CD4-positive, alpha-beta T cell treated with Interleukin-6 for 4 hours (primary cell): ENCODE results near the gene BFSP2.

Source experiments
- DNase-seq: peaks from one replicate; pipeline ENCODE4 v3.0.0-alpha.2; 2020; ENCODE audit warnings: mixed read lengths

Gene BFSP2

DNA sequence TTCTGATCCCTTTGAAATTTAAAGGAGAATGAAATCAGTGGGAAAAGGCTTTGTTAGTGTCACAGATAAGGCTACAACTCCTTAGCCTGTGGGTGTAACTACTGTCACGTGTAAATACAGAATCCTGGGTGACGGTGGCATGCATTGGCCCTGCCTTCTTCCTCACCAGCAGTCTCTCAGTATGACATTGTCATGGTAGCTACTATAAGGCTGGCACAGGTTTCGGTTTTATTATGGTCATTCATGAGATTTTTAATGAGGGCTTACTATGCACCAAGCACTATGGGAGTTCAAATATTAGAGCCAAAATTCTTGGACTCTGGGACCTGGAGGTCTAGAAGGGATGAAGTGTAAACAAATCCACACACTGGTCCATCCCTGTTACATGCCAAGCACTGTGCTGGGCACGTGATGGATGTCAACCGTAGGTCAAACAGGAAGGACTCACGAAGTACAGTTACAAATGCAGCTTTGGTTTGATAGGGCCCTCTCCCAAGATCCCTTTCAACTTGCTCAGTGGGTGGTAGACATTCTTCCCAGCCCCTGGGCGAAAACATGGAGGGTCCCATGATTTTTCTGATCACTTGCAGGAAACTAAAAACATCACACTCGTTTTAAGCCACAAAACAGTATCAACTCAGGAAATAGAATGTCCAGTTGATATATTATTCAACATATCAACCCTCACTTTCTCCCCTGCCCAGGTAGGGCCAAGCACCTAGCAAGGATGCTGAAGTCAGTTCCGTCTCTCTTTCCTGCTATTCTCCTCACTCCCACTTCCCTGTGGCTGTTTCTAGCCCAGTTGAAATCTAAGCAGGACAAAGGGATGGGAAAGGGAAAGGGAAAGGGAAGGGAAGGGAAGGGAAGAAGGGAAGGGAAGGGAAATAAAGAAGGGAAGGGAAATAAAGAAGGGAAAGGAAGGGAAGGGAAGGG is 25.3 kb downstream of the BFSP2 start:
- no peak for DNase-seq

DNA sequence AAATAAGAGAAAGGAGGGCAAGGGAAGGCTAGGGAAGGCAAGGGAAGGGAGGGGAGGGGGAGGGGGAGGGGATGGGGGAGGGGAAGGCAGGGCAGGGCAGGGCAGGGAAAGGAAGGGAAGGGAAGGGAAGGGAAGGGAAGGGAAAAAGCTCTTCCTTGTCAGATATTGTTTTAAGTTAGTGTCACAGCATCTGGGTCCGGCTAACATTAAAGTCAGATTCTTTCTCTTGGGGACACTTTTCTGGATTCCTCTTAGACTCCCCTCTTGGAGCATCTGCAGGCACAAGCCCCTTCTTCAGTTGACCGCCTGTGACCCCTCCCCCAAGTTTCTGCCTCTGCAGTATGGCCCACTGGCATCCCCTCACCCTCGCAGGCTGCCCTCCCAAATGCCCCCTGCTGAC is 26.0 kb downstream of the BFSP2 start:
- no peak for DNase-seq

GRCh38 chr3:133426721-133427120 is 26.9 kb downstream of the BFSP2 start:
- no peak for DNase-seq

GRCh38 chr3:133428552-133428951 is 28.7 kb downstream of the BFSP2 start:
- DNase-seq: no peak

GRCh38 chr3:133429063-133429462 is 29.2 kb downstream of the BFSP2 start:
- DNase-seq: no peak

DNA sequence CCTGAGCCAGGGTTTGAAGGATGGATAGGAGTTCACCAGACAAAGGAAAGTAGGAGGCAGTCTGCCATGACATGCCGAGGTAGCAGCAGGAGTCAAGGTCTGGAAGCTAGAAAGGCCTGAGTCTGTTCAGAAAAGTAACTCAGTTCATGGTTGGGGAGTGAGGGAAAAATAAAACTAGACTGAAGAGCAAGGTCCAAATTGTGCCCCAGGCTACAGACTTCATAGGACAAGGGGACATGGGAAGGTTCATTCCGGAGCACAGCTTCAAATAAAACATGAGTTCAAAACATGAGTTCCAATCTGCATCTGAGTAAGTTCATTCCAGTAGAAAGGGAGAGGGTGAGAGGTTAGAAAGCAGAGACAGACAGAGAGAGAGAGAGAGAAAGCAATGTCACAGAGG is 39.7 kb downstream of the BFSP2 start:
- no peak for DNase-seq

DNA sequence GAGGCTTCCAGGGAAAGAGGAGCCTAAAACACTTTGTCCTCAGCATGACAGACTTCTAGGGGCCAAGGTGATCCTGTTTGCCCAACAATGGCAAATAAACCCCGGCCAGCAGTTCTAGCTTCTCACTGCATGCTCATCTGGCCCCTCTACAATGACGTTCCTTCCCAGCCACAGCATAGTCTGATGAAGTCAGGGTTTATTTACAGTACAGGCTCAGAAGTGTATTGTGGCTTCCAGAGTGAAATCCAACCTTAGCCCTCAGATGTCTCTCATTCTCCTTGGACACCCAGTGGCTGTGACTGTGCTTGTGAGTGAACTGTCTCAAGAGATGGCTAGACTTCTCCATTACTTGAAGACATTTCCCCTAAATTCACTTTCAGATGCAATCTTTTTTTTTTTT is 40.8 kb downstream of the BFSP2 start:
- no peak for DNase-seq

GRCh38 chr3:133441867-133442270 is 42.0 kb downstream of the BFSP2 start:
- DNase-seq: peak; percentile 37

- DNase-seq: no peak
These were observed 42.7 kb downstream of the BFSP2 start for GRCh38 chr3:133442518-133442917.

GRCh38 chr3:133443649-133444422 is 44.0 kb downstream of the BFSP2 start:
- no peak for DNase-seq

GRCh38 chr3:133444423-133444774 is 44.5 kb downstream of the BFSP2 start:
- no peak for DNase-seq

- DNase-seq: no peak
These were observed 45.3 kb downstream of the BFSP2 start for GRCh38 chr3:133445108-133445507.

- DNase-seq: no peak
These were observed 48.1 kb downstream of the BFSP2 start for GRCh38 chr3:133447750-133448477.

- DNase-seq: peak; percentile 36
These were observed 48.7 kb downstream of the BFSP2 start for GRCh38 chr3:133448478-133449122.

DNA sequence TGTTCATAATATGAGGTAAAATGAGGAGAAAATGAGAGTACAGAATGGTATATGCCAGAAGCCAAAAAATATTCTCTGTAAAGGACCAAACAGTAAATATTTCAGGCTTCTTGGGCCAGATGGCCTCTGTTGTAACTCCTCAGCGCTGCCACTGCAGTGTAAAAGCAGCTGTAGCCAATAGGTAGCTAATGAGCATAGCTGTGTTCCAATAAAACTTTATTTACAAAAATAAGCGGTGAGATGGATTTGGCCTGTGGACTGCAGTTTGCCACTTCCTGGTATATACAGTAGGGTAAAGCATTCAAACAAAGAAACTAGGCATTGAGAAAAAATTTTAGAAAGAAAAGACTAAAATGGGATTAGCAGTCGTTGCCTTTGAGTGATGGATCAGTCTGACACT is 51.5 kb downstream of the BFSP2 start:
- no peak for DNase-seq

DNA sequence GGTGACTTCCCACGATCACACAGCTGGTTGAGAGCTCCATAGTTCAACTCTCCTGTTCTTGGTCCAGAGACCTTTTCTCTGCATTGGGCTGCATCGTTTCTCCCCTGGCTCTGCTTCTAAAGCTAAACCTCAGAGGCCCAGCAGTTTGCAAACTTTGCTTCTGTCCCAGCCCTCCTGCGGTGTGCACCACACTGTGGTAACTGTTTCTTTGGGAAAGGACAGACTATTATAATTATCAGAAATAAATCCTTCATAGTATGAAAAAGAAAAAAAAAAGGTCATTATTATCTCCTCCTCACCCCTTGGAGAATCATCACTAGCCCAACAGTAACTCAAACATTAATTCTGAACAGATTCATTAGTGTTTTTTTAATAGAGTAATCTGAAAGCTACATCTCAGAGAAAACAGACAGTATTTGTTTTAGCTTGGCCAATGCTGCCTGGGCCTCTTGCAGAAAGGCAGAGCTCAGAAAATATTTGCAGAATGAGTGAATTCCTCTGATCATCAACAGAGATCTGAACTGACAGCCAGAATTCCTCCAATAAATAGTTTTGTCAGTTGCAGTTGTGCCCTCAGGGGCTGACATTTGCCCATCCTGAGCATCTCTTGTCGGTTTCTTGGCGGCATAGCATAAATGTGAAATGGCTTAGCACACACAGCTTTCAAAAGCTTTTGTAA is 52.9 kb downstream of the BFSP2 start:
- DNase-seq: no peak

DNA sequence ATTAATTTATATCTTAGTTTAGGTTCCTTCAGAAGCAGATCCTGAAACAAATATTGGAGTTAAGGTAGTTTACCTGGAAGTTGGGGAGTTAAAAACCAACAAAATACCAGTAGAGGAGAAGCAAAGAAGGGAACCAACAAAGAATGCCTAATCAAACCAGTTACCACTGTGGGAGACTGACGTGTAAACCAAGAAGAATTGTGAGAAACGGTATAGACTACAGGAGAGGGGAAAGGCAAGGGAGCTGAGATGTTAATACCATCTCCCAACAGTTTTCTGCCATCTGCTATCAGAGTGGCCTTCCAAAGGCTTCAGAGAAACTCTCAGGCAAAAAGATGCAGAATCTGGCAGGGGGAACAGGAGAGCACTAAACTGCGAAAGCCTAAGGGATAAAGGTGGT is 53.5 kb downstream of the BFSP2 start:
- DNase-seq: no peak

- DNase-seq: no peak
These were observed 55.4 kb downstream of the BFSP2 start for GRCh38 chr3:133455281-133455680.

DNA sequence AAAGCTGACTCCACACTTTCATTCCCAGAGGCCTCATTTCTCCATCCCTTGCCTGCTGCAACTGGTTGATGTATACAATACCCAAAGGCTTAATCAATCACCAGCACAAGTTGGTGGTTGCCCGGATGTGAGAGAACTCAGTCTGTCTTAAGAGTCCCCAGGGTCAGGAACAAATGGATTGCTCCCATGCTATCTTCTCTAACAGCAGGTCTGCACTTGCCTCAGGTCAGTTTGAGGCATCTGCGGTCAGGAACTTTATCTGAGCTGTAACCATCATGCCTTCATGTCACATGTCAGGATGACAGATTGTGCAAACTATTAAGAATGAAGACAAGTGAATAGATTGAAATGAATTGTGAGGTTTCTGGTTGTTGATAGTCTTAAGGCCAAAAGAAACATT is 56.1 kb downstream of the BFSP2 start:
- no peak for DNase-seq

- no peak for DNase-seq
These were observed 57.2 kb downstream of the BFSP2 start for GRCh38 chr3:133457025-133457424.

DNA sequence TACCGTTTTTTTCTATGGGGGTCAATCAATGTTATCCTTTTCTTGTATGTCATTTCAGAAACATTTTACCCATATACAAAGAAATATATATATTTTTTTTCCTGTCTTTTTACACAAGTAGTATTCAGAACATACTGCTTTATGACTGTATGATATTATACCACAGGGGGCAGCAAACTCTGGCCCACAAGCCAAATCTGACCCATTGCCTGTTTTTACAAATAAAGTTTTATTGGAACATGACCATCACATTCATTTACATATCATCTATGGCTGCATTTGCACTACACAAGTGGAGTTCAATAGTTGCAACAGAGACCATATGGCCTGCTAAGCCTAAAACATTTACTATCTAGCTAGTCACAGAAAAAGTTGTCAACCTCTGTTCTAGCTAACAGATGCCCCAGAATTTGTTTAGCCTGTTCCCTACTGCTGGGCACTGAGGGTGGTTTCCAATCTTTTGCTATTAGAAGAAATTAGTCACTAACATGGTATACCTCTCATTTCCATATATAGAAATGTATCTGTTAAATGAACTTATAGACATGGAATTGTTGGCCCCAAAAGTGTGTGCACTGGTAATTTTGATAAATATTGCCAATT is 57.7 kb downstream of the BFSP2 start:
- DNase-seq: no peak

GRCh38 chr3:133459400-133459799 is 59.5 kb downstream of the BFSP2 start:
- no peak for DNase-seq
